Measurements from ENCODE around the gene PSMB5. TPM values are rescaled to one million over a fixed set of nuclear protein-coding genes. Genes with fewer than 3 reads are reported as not detected.

PSMB5 gene
- total and polyA plus RNA-seq, 9 of the 15 experiments (the other 6 are each of a cell fraction or from before 2014, with no cell fraction given) = 198 to 1,870 (median 269) TPM

- in situ Hi-C loops (cut with MboI) = loop anchor here (5.0 kb wide), 1 partner anchor 41 kb away; no protein-coding TSS in a partner anchor
- CTCF ChIA-PET (ENCODE audit: low intra/inter-chr PET ratio) = interaction anchor here (1.9 kb wide), 1 partner anchor 43 kb away, joined by 6 read pairs; no protein-coding TSS in a partner anchor
- peaks cover 5% of the 10 kb centered on the region for H3K9me1 ChIP-seq (ENCODE audit: control insufficient read depth, insufficient read depth, low read length)
- TF ChIP-seq MYBL2 (IDR thresholded peaks at IDR 0.05; ENCODE audit: low read depth) (no peak), MYBL2 (CRISPR knock-in tag; IDR thresholded peaks at IDR 0.05; ENCODE audit: borderline replicate concordance) (no peak), CREB3L1 (IDR thresholded peaks at IDR 0.05; ENCODE audit: borderline replicate concordance, low read depth) (no peak), CLOCK (CRISPR knock-in tag; IDR thresholded peaks at IDR 0.05; ENCODE audit: borderline replicate concordance) (no peak), SFPQ (IDR thresholded peaks at IDR 0.05; ENCODE audit: low read depth, low read length) (no peak), PBX2 (CRISPR knock-in tag; IDR thresholded peaks at IDR 0.05; ENCODE audit: low read depth) (no peak), PBX2 (tag; conservative IDR thresholded peaks at IDR 0.05; ENCODE audit: low read depth) (no peak), ZNF77 (CRISPR knock-in tag; IDR thresholded peaks at IDR 0.05) (no peak), PYGO2 (tag; IDR thresholded peaks at IDR 0.05) (no peak), PCBP1 (IDR thresholded peaks at IDR 0.05; ENCODE audit: low read depth, low read length, poor library complexity, severe bottlenecking) (no peak), ZNF12 (CRISPR knock-in tag; IDR thresholded peaks at IDR 0.05) (no peak)
Measured at GRCh38 chr14:23066368-23066767, 31.7 kb upstream of the PSMB5 start.

More at GRCh38 chr14:23066368-23066767, 31.7 kb upstream of the PSMB5 start:
- Histone ChIP-seq H3K9ac (ENCODE audit: insufficient read depth in 1 of 2, low read depth in 2 of 2, low read length in 2 of 2) (no peak overlapping the region), H3K4me3 (no peak overlapping the region), H3K4me1 (replicated peaks in 1 of 2; ENCODE audit: control insufficient read depth in 2 of 2, insufficient read depth in 2 of 2, low read length in 2 of 2) (peaks cover 5 to 10% of the 10 kb centered on the region in 2 experiments; a peak in 4 of 5 replicates), H2AFZ (ENCODE audit: low read depth, low read length) (no peak overlapping the region), H3K27me3 (ENCODE audit: control insufficient read depth in 2 of 2, insufficient read depth in 2 of 2, low read length in 2 of 2) (no peaks in the 10 kb centered on the region), H3K36me3 (ENCODE audit: control insufficient read depth, insufficient read depth, low read length) (peaks cover 82% of the 10 kb centered on the region), H3K79me2 (ENCODE audit: control insufficient read depth, insufficient read depth, low read length) (peaks cover 59% of the 10 kb centered on the region), H3K9me3 (replicated peaks; ENCODE audit: control insufficient read depth, insufficient read depth, low read depth, low read length) (no peaks in the 10 kb centered on the region), H3K4me2 (ENCODE audit: insufficient read depth, low read length) (no peak overlapping the region), H4K20me1 (replicated peaks; ENCODE audit: control insufficient read depth, insufficient read depth, low read length) (peaks cover 14% of the 10 kb centered on the region; the same call in 1 of the 2 replicates), H3K27ac (ENCODE audit: extremely low read depth, low read depth, low read length) (no peak overlapping the region)
- DNase-seq (ENCODE audit: extremely low read depth in 1 of 4, low spot score in 3 of 4) (no peak), ATAC-seq (no peak), FAIRE-seq (no peak)
- intact Hi-C loops (cut with micrococcal nuclease) = no loop called here
- WGBS (ENCODE audit: insufficient coverage, low coverage, missing lambda C conversion rate) = 92% methylated on average over 3 of the region's 3 CpGs
- POLR2A ChIA-PET = interaction anchor here (1.0 kb wide), 1 partner anchor 9 kb away, joined by 3 read pairs; no protein-coding TSS in a partner anchor
- BruUV-seq (replicated peaks) = no TSS peak
